ENCODE data around the gene NOS1AP.
"Not testable (repeated sequence)": the region's sequence is repeated elsewhere in the genome, so short reads cannot be mapped to it uniquely, and the experiment has no call there.

NOS1AP gene

GRCh38 chr1:162351874-162352273, 282.4 kb downstream of the NOS1AP start:
- not testable (repeated sequence) for DNase-seq

- DNase-seq = no peak
Measured at GRCh38 chr1:162353078-162353477, 283.6 kb downstream of the NOS1AP start.

GRCh38 chr1:162353702-162354101, 284.2 kb downstream of the NOS1AP start:
- DNase-seq = no peak

- peak; percentile 12 to 57 for DNase-seq
Measured at GRCh38 chr1:162357681-162358266, 288.3 kb downstream of the NOS1AP start.

- DNase-seq = no peak
Measured at GRCh38 chr1:162358928-162359327, 289.4 kb downstream of the NOS1AP start.

- no peak for DNase-seq
Measured at GRCh38 chr1:162359523-162360236, 290.2 kb downstream of the NOS1AP start.

GRCh38 chr1:162360237-162360873, 290.9 kb downstream of the NOS1AP start:
- no peak for DNase-seq

GRCh38 chr1:162360874-162361260, 291.4 kb downstream of the NOS1AP start:
- DNase-seq = no peak

- DNase-seq = no peak
Measured at GRCh38 chr1:162361349-162361748, 291.9 kb downstream of the NOS1AP start.

- no peak for DNase-seq
Measured at GRCh38 chr1:162363823-162364222, 294.3 kb downstream of the NOS1AP start.

GRCh38 chr1:162364498-162364897, 295.0 kb downstream of the NOS1AP start:
- no peak for DNase-seq

- no peak for DNase-seq
Measured at GRCh38 chr1:162365284-162366020, 296.0 kb downstream of the NOS1AP start.

- DNase-seq = no peak
Measured at GRCh38 chr1:162366149-162366548, 296.7 kb downstream of the NOS1AP start.

GRCh38 chr1:162366671-162367070, 297.2 kb downstream of the NOS1AP start:
- DNase-seq = no peak

- DNase-seq = no peak
Measured at GRCh38 chr1:162367073-162367472, 297.6 kb downstream of the NOS1AP start.

GRCh38 chr1:162367772-162368171, 298.3 kb downstream of the NOS1AP start:
- no peak for DNase-seq

- DNase-seq = peak; percentile 37 to 84
Measured at GRCh38 chr1:162368451-162368850, 299.0 kb downstream of the NOS1AP start.

- DNase-seq = no peak
Measured at GRCh38 chr1:162369571-162369970, 300.1 kb downstream of the NOS1AP start.

- DNase-seq = no peak
Measured at GRCh38 chr1:162370161-162370560, 300.7 kb downstream of the NOS1AP start.

- DNase-seq = no peak
Measured at GRCh38 chr1:162370721-162371120, 301.2 kb downstream of the NOS1AP start.

GRCh38 chr1:162371611-162372010, 302.1 kb downstream of the NOS1AP start:
- no peak for DNase-seq

GRCh38 chr1:162372159-162373071, 302.9 kb downstream of the NOS1AP start:
- DNase-seq = no peak

GRCh38 chr1:162373072-162373427, 303.6 kb downstream of the NOS1AP start:
- no peak for DNase-seq
